NOMO-1 treated with dmso at 0.1 percent for 144 hours (cell line): ENCODE data around the gene HNRNPK.
A peak's percentile ranks its signal among the peaks of the same experiment; 100 is the strongest.

ENCODE experiments used
- DNase-seq: peaks from one replicate; lab custom pipeline; 2025; ENCODE audit not compliant: unreplicated experiment; lab: John Stamatoyannopoulos, UW

Gene HNRNPK

GRCh38 chr9:83979812-83980394, at the start of gene HNRNPK:
Gene HNRNPK (minus strand): TSS chr9:83980215. CDS start chr9:83978252, 1,963 bp downstream.
- DNase-seq = peak; percentile 73

GRCh38 chr9:84027201-84027600, 47.2 kb upstream of the HNRNPK start:
- no peak for DNase-seq

GRCh38 chr9:84024041-84024575, 44.1 kb upstream of the HNRNPK start:
- DNase-seq = no peak

- no peak for DNase-seq
Observed at GRCh38 chr9:84007662-84008061, 27.6 kb upstream of the HNRNPK start.

GRCh38 chr9:84003246-84003645, 23.2 kb upstream of the HNRNPK start:
- DNase-seq = no peak

GRCh38 chr9:84002344-84002743, 22.3 kb upstream of the HNRNPK start:
- DNase-seq = no peak

- DNase-seq = no peak
Observed at GRCh38 chr9:84001621-84002020, 21.6 kb upstream of the HNRNPK start.

- DNase-seq = no peak
Observed at GRCh38 chr9:84000186-84000585, 20.2 kb upstream of the HNRNPK start.

GRCh38 chr9:83999141-83999918, 19.3 kb upstream of the HNRNPK start:
- DNase-seq = no peak

GRCh38 chr9:83996126-83996525, 16.1 kb upstream of the HNRNPK start:
- no peak for DNase-seq

- DNase-seq = no peak
Observed at GRCh38 chr9:83992901-83993300, 12.9 kb upstream of the HNRNPK start.

- DNase-seq = no peak
Observed at GRCh38 chr9:83992407-83992806, 12.4 kb upstream of the HNRNPK start.

- no peak for DNase-seq
Observed at GRCh38 chr9:83991355-83991754, 11.3 kb upstream of the HNRNPK start.

- no peak for DNase-seq
Observed at GRCh38 chr9:83988411-83988810, 8.4 kb upstream of the HNRNPK start.

GRCh38 chr9:83987402-83987791, 7.4 kb upstream of the HNRNPK start:
- no peak for DNase-seq

GRCh38 chr9:83986765-83987401, 6.9 kb upstream of the HNRNPK start:
- DNase-seq = no peak

- DNase-seq = no peak
Observed at GRCh38 chr9:83986195-83986594, 6.2 kb upstream of the HNRNPK start.

GRCh38 chr9:83981126-83981871, 1.3 kb upstream of the HNRNPK start:
- no peak for DNase-seq

GRCh38 chr9:83980395-83981125, 545 bp upstream of the HNRNPK start, which contains the start of gene RMI1:
Gene RMI1 (plus strand): TSS chr9:83980805. CDS start chr9:84000987, 20,182 bp downstream.
- DNase-seq = peak; percentile 78

GRCh38 chr9:83978992-83979811, 813 bp downstream of the HNRNPK start:
- DNase-seq = no peak
